LoVo (cell line): ENCODE results near the gene COQ2.
A peak's percentile ranks its signal among the peaks of the same experiment; 100 is the strongest.
"Not testable (repeated sequence)": the region's sequence is repeated elsewhere in the genome, so short reads cannot be mapped to it uniquely, and the experiment has no call there.

Experiments used
- DNase-seq: peaks from one replicate; pipeline ENCODE4 v3.0.0-alpha.2; 2016; ENCODE audit warnings: low spot score

Gene COQ2

DNA sequence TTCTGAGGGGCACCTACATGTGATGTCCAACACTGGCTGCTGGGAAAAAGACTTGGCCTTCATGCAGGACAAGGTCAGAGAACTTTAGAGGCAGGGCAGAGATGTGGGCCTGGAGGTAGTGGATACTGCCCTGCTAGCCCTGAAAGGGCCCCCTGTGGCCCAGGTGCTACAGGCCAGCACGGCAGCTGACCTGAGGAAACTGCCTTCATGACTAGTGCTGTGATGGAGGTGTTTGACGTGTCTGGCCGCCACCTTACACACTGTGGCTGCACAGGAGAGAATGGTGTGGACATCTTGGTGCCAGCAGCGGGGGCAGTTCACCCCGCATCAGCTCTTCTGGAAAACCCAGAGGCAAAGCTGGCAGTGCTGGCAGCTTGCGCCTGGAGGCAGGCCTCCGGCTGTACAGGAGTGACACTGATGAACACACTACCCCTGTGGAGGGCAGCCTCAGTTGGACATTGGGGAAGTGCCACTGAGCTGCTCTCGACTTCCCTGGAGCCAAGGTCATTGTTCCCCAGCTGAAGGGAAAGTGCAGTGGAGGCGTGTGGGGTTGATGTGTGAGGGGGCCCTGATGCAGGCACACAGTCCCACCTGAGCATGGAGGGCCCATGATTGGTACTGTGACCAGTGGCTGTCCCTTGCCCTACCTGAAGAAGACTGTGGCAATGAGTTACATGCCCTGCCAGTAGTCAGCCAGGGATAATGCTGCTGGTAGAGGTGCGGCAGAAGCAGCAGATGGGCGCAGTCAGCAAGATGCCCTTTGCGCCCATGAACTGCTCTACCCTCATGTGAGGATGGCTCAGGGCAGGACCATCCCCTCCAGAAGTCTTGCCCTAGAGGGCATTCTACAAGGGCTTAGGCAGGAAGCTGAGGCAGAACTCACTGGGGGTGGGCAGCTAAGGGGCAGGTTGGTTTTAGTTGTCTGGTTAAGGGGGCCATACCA is 36.9 kb downstream of the COQ2 start:
- DNase-seq, result no peak

DNA sequence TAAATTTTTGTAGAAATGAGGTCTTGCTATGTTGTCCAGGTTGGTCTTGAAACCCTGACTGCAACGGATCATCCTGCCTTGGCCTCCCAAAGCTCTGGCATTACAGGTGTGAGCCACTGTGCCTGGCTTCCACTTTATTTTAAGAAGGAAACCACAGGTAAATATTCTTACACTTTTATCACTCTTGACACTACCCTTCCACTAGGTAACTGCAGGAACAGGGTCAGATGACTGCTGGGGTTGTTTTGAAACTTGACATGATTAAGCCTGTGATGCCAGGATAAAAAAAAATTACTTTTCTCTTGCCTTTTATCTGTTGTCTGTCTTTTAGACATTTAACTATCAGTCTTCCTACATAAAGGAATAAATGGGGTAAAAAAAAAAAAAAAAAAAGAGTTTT is 43.5 kb downstream of the COQ2 start:
- DNase-seq, result no peak

- DNase-seq, result no peak
These were observed 44.2 kb downstream of the COQ2 start for GRCh38 chr4:83240379-83240875.

- no peak for DNase-seq
These were observed 46.0 kb downstream of the COQ2 start for GRCh38 chr4:83238393-83239248.

DNA sequence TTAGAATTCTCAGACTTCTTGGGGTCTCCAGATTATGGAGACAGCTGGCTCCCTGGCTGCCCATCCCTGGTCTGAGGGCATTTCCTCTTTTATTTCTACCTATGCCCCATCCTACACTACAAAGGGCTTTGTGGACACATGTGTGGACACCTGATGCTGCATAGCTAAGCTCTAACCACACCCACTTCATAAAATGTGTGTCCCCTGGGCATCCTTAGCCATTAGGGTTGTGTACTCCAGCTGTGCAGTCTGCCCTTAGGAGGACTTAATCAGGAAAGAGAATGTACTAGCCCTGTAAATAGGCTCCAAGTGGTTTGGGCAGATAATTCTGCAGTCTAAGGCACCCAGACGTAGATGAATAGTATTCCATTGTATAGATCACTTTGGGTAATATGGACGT is 47.0 kb downstream of the COQ2 start:
- peak; percentile 39 for DNase-seq

- DNase-seq, result not testable (repeated sequence)
These were observed 48.9 kb downstream of the COQ2 start for GRCh38 chr4:83235645-83236133.

- peak; percentile 47 for DNase-seq
These were observed 49.5 kb downstream of the COQ2 start for GRCh38 chr4:83234902-83235644.

DNA sequence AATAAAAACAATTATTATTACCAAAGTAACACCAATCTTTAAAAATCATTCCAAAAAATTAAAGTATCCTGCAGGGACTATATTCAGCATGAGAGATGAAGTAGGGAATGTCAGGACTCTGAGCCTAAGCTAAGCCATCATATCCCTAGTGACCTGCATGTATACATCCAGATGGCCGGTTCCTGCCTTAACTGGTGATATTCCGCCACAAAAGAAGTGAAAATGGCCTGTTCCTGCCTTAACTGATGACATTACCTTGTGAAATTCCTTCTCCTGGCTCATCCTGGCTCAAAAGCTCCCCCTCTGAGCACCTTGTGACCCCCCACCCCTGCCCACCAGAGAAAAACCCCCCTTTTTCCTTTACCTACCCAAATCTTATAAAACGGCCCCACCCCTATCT is 50.2 kb downstream of the COQ2 start:
- DNase-seq, result not testable (repeated sequence)

- no peak for DNase-seq
These were observed 52.5 kb downstream of the COQ2 start for GRCh38 chr4:83232082-83232481.

DNA sequence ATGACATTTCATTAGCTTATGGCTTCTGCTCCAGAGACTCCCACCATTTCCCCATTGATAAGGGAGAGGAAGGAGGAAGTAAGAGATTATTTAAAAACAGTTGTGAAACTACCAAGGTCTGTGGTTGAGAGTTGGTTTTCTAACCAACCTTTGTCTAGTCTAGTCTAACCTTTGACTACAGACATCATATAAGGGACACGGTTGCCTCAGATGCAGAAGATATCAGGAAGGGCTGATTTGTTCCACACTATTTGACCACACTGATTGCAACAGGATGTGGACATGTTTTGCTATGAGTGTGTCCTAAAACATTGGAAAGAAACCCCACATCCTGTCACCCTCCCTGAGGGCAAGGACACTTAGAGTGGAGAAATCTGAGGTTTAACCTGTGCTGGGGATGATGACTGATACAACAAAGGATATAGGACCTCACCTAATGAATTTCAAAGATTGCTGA is 53.0 kb downstream of the COQ2 start:
- DNase-seq, result no peak

DNA sequence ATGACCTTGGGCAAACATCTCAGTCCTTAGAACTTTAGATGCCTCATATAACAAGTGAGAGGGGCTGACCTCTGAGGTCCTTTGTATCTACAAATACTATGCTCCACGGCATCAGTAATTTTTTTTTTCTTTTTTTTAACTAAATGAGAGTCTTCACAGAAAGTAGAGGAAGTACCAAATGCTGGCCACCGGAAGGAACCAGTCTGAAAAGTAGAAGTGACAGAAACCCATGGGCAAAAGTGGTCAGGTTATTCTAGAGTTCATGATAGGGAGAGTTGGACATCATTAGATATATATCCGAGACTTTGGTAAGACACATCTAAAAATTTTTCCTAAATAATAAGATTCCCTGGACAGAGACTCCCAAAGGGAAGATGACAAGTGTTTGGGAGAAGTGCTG is 53.7 kb downstream of the COQ2 start:
- DNase-seq, result no peak

DNA sequence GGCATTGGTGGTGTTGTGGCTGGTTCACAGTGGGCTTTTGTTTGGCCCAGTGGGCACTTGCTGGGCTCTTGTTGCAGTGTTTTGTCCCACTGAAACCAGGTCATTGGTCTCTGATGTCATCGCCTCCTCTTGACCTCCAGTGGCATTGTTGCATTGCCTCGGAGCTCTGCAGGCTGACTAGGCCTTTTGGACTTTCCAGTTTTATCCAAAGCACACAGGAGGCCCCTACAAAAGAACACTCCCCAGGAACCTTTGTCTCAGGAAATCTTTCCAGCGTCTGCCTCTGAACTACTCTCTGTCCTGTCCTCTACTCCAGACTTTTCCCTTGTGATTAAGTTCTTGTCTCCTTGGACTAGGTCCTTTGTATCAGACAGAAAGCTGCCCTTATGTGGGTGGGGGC is 54.8 kb downstream of the COQ2 start:
- DNase-seq, result no peak

GRCh38 chr4:83228231-83228630 is 56.4 kb downstream of the COQ2 start:
- no peak for DNase-seq

DNA sequence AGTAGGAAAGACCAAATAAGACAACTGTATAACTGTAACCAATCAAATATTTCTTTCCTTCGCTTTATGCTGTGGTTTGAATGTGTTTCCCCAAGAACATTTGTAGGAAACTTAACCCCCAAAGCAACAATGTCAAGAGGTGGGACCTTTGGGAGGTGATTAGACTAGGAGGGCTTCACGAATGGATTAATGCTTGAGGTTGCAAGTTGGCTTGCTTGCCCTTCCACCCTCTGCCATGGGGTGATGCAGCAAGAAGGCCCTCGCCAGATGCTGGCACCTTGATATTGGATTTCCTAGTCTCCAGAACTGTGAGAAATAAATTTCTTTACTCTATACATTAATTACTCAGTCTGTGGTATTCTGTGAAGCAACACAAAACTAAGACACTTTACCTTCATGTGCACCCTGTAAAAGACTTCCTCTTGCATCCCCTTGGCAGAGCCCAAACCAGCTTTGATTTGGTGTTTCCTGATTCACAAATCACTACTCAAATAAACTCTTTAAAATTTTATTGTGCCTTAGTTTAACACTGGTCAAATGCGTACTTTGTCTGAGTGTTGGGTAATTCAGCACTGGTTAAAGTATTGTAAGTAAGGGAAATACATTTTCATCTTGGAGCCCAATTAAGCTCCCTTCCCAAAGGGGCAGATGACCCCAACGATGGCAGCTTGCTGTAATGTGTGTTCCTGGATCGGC is 59.9 kb downstream of the COQ2 start:
- no peak for DNase-seq

- no peak for DNase-seq
These were observed 60.8 kb downstream of the COQ2 start for GRCh38 chr4:83223781-83224180.

GRCh38 chr4:83221897-83222441 is 62.6 kb downstream of the COQ2 start:
- no peak for DNase-seq

DNA sequence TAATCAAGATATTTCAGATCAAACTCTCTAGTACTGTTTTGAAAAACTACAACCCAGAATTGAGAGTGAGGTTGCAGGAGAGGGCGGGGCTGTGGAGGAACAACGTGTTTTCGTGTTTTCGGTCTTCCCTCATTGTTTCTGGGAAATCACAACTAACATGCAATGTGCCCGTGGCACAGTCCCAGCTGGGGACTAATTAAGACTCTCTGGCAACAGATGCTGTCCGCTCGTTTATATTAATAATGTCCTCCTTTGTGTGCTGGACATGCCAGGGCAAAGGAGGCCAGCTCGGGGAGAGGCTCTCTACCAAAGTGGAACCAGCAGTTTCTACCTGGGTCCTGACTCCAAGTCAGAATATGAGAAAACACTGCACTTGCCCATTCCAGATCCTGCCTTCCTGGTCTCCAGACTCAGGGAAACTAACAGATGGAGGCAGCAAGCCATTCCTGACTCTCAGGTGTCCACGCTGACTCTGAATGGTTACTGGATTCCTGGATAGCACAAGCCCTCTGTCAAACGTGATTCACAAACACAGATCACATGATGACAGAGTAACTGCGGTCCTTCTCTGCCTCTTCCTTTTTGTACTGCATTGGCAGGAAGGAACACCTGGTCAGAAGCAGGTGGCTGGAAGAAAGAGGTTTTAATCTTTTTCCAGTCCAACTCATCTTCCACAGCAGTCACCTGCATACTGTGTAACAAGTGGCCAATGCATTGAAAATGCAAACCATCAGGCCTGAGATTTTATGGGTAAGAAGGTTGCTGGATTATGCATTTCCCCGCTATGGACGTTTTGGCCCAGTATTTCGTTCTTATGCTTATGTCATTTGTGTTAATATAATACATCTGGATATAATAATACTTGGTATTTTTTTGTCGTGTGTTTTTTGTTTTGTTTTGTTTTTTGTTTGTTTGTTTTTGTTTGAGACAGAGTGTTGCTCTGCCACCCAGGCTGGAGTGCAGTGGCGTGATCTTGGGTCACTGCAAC is 65.0 kb downstream of the COQ2 start:
- no peak for DNase-seq

DNA sequence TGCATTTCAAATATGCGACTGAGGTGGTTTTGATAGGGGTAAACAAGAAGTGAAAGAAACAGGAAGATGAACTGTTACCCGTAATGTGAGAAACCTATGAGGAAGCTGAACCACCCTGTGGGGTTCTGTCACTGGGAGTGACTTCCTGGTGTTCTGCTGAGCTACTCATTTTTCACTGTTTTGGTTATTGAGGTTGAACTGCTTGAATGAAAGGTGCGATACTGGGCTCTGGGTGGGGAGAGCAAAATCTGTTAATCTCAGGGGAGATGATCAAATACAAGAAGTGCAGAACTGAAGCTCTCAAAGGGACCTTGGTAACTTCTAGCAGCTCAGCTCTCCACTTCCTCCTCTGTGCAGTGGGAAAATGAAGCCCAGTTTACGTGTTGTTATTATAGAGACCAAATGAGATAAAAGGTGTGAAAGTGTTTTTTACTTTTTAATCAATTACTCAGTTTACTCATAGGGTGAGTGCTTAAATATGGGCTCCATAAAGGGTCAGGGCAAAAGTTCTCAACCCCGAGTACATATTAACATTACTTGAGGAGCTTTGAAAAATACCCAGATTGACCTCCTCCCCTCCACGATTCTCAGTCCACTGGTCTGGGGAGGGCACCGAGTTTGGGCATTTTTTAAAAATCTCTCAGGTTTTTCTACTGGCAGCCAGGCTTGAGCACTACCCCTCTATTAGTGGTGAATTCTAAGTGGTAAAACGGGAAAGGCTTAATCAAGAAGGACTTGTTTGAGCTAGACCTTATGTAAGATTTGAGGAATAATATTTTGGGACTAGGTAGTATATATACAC is 66.7 kb downstream of the COQ2 start:
- peak; percentile 43 for DNase-seq
